ENCODE data around the gene MYCBP. TPM values are rescaled to one million over a fixed set of nuclear protein-coding genes. Genes with fewer than 3 reads are reported as not detected.

MYCBP gene, protein sequence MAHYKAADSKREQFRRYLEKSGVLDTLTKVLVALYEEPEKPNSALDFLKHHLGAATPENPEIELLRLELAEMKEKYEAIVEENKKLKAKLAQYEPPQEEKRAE
- 10.4 TPM for total RNA-seq

DNA sequence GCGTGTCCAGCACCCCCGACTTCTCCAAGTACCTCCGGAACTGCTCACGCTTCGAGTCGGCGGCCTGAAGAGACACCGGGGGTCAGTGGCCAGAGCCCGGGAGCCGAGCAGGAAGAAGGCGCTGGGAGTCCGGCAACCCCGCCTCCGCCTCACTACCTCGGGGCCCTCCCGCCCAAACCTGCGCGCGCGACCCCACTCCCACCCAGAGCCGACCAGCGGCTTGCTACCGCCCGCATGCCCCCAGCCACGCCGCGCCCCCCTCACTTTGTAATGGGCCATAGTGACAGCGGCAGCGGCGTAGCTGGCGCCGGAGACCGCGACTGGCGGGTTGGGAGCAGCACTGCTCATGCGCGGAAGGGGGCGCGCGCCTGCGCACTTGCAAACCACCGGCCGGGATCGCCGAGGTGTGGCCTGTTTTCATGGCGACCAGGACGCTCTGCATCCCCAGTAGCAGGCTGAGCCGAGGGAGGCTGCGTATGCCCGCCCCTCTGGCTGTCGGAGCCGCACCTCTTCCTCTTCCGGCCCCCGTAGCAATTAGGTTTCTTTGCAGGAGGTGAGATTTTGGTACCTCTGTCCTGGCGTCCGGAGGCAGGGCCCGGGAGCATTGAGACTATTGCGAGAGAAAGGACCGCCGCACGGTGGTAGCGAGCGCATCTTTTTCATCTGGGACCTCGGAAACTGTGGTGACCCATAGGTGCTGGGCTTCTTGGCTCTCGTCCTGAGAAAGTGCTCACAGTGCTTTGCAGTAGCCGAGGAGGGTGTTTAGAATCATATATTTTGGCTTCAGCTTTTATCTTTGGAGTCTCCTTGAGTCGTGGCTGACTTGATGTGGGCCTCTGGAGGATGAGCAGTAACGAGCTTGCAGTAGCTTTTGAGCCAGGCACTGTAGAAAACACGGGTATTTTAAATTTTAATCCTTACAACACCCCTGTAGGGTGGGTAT lies at the start of gene MYCBP:
Gene MYCBP (minus strand): TSS at position 322 of the 943 bp plus-strand sequence. CDS start 43 bp downstream, at position 279.

DNA sequence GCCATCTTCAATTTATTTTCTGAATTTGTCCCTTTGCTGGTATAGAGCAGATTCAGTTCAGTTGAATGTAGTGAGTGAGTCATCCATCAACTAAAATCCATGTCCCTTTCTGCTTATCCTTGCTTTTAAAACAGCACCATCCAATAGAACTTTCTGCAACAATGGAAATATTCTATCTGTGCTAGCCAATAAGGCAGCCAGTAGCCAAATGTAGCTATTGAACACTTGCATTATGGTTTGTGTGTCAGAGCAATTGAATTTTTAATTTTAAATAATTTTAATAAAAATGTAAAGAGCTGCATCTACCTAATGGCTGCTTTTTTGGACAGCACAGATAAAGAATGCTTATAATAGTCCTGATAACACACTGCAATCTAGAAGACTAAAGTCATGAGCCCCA lies 8.3 kb upstream of the MYCBP start, which contains the start of gene GJA9:
Gene GJA9 (minus strand): TSS at position 101 of the 400 bp plus-strand sequence. CDS start 5,489 bp downstream, outside the sequence.

DNA sequence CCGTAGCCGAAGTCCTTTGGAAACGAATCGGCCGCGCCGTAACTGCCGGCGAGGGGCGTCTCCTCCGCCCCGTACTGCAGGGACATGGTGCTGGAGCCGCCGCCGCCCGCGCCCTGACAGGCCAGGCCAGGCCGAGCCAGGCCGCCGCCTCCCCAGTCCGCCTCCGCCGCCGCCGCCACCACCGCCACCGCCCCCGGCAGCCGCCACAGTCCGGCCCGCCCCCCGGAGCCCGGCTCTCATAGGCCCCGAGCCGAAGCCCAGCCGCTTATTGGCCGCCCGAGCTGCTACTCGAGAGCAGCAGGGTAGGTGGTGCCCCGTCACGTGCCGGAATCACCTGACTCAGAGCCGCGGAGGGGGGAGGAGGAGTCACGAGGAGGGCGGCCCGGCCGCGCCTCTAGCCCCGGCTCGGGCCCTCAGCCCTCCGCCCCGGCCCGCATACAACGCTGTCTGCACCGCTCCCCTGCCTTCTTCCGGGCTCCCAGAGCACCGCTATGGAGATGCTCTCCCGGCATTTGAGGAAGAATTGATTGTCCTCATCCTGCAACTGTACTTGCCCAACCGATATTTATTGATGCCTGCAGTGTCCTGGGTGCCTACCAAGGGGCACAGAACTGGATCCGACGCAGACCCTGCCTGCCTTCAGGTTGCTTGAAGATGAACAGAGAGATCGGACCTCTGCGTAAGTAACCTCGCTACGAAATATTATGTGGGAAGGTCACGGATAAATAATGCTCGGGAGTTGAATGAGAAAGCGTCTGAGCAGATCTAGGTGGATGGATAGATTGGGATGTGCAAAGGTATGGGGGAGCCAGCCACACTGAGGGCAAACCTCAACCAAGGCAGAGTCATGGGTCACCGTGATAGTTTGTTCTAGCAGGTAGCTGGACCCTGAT lies 13.3 kb downstream of the MYCBP start, which contains the start of gene RRAGC:
Gene RRAGC (minus strand): TSS at position 212 of the 893 bp plus-strand sequence. CDS start 126 bp downstream, at position 86.

Other genes with a start within 250 kb of the MYCBP start
- 26.5 TPM for gene RRAGC, start 13.6 kb downstream of the MYCBP start, total RNA-seq
- not detected for gene GJA9, start 8.2 kb upstream of the MYCBP start, total RNA-seq
- gene RHBDL2, start 68.5 kb upstream of the MYCBP start, total RNA-seq, result 0.49 TPM
- 43.0 TPM for gene AKIRIN1, start 117.9 kb upstream of the MYCBP start, total RNA-seq
- gene NDUFS5, start 153.0 kb upstream of the MYCBP start, total RNA-seq, result 223 TPM